Activated CD4-positive, CD25-positive, alpha-beta regulatory T cell treated with anti-CD3 and anti-CD28 coated beads, Interleukin-2, amount 50 U/mL, for 16 hours (primary cell): ENCODE results near the gene ZNF630.
"Not testable (repeated sequence)": the region's sequence is repeated elsewhere in the genome, so short reads cannot be mapped to it uniquely, and the experiment has no call there.

Source experiments
- DNase-seq: peaks from one replicate; pipeline ENCODE4 v3.0.0-alpha.2; 2020; ENCODE audit warnings: low read depth, low spot score

The ZNF630 gene

GRCh38 chrX:48030237-48030636, 41.2 kb downstream of the ZNF630 start:
- DNase-seq: no peak

GRCh38 chrX:48028091-48028490, 43.3 kb downstream of the ZNF630 start:
- DNase-seq: no peak

DNA sequence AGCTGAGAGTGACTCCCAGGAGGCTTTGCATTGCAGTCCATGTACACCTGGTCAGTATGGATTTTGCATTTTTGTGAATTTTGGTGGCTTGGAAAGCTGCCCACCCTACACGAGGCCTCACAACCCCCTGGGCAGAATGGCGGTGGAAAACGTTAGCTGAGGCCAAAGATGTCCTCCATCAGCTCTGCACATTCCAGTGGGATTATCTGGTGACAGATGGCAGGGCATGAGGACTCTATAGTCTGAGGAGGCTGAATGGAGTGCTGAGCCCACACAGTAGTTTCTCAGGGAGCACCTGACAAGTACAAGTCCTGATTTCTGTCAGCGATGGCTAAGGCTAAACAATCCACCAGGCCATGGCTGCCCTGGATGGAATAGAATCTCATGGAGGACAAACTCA, 43.9 kb downstream of the ZNF630 start:
- not testable (repeated sequence) for DNase-seq

DNA sequence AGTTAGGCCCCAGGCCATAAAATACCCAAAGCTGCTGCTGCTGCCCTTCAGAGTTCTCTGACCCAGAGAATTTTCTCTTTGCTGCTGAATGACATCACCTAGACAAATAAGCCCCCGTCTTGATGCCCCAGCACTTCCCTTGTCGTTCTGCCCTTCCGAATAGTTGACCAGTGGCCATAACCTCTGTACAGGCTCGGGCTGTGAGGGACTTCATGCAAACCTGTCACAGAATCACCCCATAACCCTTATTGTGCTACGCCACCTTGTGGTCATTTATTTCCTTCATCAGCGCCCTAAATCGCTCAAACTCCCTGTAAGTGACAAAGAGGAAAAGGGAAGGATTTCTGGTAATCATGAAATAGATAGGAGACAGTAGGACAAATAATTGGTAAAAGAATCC, 45.9 kb downstream of the ZNF630 start:
- DNase-seq: no peak

- no peak for DNase-seq
These were observed 48.7 kb downstream of the ZNF630 start for GRCh38 chrX:48022738-48023137.

DNA sequence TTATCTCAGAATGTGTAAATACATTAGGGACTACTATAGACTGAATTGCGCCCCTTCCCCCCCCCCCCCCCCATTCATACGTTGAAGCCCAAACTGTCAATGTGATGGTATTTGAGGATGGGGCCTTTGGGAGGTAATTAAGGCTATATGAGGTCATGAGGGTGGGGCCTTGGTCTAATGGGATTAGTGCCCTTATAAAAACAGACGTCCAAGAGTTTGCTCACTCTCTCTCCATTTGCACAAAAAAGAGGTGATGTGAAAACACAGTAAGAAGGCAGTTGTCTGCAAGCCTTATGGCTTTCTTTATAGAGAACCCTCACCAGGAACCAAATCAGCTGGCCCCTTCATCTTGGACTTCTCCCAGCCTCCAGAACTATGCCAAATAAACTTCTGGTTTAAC, 49.3 kb downstream of the ZNF630 start:
- DNase-seq: no peak

DNA sequence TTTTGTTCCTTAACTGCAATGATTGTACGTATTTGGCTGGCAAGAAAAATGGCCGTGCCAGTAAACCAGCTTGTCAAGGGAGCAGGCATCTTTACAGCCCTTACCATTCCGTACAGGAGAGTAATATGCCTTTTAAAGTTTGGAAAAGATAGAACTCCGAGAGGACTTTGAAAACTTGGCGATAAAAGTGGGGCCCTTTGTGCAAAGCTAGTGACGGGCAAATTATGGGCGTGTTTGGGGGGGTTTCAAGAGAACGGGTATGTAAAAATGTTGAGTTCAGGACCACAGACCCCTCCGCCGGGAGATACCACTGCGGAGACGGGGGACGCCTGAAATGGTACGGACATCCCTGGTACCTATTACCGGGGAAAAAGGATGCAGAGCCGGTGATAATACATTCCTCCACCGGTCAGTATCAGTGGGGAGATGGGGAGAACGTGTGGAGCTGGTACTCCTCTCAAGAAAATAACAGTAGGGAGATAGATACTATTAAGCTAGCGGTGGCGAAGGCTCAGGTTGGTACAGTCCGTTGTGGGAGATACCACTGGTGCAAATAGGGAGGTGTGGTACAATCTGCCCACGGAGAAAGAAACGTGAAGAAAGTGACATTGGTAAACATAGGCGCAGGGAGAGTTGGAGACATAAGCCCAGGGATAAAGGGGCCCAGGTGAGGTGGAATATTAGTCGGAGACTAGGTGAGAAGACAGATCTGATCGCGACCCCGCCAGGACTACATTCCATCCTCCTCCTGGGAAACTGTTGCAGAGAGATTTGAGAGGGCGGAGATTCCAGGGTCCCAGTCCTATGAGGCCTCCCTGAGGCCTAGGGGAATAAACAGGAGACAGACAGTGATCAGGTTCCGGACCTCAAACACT, 50.2 kb downstream of the ZNF630 start:
- DNase-seq: peak; percentile 46

DNA sequence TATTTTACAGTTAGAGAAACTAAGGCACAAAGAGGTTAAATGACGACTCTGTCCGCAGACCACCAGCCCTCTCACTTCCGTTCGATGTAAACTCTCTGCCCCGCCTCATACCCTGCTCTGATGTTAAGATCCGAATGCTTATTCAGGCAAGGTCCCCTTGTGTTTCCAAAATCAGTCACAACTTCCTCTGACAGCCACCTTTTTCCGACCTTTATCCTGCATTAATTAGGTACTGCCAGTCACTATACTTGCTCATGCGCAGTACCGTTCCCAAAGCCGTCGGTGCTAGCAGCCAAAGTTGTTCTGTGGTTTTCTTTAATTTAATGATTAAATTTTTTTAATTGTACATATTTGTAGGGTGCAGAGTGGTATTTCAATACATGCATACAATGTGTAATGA, 51.0 kb downstream of the ZNF630 start:
- not testable (repeated sequence) for DNase-seq

GRCh38 chrX:48019892-48020291, 51.5 kb downstream of the ZNF630 start:
- not testable (repeated sequence) for DNase-seq

- DNase-seq: not testable (repeated sequence)
These were observed 54.7 kb downstream of the ZNF630 start for GRCh38 chrX:48016583-48017310.

DNA sequence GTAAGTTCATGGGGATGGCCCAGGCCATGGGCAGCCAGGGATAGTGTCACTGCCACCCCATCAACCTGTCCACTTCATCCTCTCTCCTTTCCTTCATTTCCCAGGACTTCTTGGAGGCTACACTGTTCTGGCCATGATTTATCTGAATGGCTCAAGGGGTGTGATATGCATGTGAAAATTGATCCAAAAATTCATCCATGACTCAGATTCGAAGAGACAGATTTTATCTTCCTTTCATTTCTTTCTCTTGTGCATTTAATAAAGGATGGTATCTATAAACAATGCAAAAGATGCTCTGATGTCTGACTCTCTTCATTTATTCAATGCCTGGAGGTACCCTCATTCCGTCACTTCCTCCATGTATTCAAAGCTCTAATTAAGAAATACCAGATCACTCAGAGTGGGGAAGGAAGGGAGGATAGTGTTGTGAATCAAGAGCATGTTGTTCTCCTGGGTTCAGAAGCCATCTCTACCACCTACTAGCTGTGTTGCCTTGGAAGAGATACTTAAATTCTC, 61.9 kb downstream of the ZNF630 start:
- DNase-seq: not testable (repeated sequence)
